Stimulated activated CD8-positive, alpha-beta memory T cell treated with anti-CD3 and anti-CD28 coated beads, Interleukin-7, amount 100 ng/mL, for 24 hours (primary cell): Measurements from ENCODE around the gene CST4.
"Not testable (repeated sequence)": the region's sequence is repeated elsewhere in the genome, so short reads cannot be mapped to it uniquely, and the experiment has no call there.

Source experiments
- DNase-seq: peaks from one replicate; pipeline ENCODE4 v3.0.0-alpha.2; 2020; ENCODE audit warnings: low read depth

Gene CST4

DNA sequence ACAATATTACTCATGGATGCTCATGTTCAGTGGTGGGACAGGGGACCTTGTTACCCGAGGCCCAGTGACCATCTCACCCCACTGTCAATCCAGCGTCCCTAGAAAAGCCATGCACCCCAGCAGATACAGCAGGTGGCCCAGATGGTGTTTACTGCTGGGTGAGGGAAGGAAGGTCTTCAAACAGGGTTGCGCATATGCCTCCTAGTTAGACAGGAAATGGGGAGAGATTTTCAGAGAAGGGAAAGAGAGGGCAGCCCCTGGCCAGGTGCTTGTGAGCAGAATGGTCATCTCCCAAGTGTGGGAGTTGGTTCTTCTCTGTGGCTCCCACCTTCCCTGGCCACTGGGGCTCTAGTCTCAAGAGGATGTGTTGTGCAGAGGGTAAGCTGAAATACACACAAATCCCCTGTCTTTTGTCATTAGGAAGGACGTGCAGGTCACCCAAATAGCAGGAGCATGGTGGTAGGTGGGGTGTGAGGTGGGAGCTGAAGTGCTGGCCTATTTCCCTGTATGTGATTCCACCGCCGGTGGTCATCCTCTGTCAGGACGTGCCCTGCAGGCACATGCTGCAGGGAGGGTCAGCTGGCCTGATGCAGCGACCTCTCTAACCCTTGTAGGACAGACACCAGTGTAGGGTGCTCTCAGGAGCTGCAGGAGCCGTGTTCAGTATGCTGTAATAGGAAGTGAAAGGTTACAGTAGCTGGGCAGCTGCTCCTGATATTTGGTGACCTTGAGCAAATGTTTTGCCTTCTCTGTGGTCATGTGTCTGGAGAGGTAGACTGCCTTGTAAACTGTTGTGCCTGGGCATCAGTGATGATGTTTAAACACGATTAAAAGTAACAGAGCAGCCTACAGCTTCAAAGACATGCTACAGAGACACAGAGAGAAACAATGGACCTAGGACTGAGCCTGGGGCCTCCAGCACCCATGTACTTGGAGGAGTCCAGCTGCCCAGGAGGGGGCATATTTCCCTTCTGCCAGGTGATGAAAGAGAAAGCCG is 47.9 kb downstream of the CST4 start:
- DNase-seq, result no peak

DNA sequence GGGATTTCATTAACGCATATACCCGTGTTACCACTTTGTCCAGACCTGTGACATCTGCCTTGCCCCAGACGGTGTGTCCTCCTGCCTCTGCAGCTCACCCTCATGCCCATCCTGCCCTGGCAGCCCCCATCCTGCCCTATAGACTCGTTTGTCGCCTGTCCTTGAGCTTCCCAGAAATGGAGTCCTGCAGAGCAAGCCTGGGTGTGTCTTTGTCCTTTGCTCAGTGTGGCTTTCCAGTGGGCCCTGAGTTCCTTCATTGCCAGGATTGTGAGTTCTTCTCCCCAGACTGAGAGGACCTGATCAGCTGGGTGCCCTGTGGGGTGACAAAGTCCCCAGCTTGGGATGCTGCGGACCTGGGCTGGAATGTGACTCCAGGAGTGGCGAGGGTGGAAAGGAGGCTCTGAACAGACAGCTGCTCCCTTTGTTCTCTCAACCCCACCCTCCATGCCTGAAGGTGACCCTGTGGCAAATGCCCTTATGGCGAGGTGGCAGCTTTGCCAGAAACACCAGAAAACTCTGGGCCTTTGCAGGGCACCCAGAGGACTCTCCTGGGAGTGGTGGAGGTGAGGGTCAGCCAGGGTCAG is 48.7 kb downstream of the CST4 start:
- DNase-seq, result no peak

DNA sequence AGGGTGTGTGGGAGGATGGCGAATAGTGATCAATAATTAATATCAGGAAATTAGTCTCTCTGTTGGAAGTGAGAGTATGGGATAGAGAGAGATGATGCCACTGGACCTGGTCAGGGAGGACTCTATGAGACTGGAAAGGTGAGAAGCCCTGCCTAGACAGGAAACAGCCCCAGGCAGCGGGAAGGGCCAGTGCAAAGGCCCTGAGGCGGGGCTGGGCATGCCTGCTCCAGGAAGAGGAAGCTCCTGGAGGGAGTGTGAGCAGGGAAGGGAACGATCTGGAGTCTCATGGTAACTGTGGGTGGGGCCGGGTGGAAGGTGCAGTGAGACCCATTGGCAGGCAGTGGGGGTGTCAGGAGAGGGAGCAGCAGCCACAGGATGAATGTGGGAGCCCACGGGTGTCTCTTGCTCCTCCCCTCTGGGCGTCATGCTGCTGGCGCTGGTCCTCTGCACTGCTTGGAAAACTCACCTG is 49.3 kb downstream of the CST4 start:
- no peak for DNase-seq

DNA sequence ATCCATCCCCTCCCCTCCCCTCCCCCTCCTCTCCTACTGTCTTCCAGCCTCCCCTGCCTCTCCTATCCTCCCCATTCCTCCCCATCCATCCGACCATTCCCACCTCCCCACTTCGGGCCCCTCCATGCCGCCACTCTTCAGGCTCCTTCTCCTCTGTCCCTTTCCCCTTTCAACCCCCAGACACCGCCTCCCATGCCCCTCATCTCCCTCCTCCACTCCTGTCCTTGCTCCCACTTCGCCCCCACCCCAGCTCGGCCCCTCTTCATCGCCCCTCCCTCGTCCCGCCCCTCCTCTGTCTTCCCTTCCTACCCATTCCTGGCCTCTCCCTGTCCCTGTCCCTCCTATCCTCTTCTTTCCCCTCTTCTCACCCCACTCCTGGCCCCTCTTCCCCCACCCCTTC is 50.5 kb downstream of the CST4 start:
- no peak for DNase-seq

DNA sequence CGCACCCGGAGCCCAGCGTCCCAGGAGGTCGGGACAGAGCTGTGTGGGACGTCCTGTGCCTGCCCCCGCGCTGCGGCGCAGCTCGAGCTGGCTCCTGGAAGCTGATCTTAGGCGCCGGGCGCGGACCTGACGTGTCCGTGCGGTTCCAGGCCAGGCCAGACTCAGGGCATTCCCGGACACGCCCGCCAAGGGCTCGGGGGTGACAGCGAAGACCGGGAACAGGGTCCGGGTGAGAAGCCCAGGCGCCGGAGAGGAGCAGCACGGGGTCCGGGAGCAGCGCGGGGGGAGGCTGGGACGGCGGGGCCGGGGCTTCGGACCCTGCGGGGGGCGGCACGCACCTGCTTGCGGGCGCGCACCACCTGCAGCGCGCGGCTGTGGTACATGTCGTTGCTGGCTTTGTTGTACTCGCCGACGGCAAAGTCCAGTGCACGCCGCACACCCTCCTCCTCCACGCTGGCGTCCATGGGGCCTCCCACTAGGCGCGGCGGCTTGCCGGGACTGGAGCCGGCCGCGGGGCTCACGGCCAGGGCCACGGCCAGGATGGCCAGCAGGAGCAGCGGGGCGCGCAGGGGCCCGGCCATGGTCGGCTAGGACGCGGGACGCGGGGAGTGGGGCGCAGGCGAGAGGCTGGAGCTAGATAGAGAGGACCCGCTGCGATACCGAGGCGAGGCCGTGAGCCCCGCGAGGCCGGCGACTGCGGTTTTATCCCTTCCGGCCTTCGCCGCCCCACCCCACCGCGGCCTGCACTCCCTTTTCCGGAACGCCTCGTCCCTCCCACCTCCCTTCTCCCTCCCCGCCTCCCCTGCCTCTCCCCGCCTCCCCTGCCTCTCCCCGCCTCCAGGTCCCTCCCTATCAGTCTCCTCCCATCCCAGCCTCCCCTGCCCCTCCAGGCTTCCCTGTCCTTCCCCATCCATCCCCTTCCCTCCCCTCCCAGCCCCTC is 51.3 kb downstream of the CST4 start, which contains the start of gene CST3:
Gene CST3, minus strand, starts transcription at position 674 of the 940 bp plus-strand sequence. Its CDS starts 93 bp downstream, at position 581.
- no peak for DNase-seq

DNA sequence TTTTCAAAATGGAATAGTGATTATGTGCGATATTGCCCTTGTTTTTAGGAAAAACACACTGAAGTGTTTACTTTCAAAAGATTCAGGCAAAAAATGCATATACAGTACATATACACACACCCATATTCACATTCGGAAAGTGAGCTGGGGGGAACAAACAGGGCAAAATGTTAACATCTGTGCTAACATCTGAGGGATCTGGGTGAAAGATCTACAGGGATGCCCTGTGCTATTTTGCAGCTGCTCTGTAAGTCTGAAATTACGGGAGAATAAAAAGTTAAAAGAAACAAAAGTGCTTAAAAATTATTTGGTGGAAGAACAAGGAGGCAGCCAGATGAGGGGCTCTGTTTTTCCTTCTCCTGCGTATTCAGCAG is 51.9 kb downstream of the CST4 start:
- DNase-seq, result no peak

DNA sequence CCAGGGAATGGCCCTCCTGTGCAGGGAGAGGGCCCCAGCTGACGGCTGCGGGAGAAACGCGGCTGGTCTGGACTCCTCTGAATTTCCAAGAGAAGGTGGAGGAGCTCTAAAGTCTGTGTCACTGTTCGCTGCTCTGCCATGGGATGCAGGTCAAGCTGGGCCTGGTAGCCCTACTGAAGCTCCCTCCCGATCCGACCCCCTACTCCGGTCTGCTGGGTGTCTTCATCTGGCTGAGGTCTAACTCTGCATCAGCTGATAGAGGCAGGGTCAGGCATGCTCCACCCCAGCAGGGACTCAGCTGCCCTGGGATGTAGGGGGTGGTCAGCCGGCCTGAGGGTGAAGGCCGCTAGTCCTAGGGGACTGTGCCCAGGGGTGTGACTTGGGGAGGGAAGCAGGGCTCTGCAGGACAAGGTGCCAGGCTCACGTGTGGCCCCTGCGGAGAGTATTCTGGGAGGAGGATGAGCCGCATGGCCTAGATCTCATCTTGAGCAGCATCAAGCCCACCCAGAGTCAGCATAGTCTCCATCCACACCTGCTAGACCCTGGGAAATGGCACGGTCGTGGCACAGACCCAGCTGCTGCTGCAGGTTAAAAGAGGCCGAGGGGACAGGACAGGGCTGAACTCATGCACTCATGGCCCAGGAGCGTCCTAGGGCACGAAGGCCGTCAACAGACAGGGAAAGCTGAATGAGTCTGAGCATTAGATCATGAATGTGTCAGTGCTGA is 52.5 kb downstream of the CST4 start:
- DNase-seq, result no peak

DNA sequence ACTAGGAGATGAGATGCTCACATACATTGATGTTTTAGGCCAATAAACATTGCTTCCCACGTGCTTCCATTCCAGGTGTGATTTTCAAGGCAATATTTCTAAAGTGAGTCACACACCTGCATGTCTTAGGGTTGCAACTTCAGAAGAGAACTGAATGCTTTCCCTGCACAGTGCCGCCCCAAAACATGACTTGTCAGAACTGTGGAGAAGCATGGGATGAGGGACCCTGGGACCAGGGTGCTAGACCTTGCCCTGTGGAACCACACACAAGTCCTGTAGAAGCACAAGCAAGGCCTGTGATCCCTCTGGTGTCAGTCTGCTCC is 53.1 kb downstream of the CST4 start:
- DNase-seq, result not testable (repeated sequence)
